ENCODE results near the gene ARHGEF11. TPM values are rescaled to one million over a fixed set of nuclear protein-coding genes. Genes with fewer than 3 reads are reported as not detected.
A peak's percentile ranks its signal among the peaks of the same experiment; 100 is the strongest.

ARHGEF11 gene
- total RNA-seq, 1 experiment from 2014 or later: 41.1 TPM

DNA sequence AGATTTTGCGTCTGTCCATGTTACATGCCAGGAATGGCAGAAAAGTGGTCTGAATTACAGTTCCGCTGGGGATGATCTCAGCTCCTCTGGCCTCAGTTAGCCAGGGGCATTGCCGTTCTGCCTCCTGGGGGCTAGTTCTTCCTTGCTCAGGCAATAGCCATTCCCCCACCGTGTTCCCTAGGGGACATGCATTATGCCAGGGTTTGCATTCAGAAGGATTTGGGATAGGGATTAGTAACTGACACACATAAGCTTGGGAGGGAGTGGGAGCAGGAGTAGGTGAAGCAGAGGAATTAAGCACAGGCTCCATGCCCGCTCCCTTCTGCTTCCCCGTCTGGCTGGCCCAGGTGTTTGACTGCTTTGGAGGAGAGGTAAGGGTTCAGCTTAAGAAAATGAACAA is 112.4 kb downstream of the ARHGEF11 start:
- TF ChIP-seq, protein P1, sequence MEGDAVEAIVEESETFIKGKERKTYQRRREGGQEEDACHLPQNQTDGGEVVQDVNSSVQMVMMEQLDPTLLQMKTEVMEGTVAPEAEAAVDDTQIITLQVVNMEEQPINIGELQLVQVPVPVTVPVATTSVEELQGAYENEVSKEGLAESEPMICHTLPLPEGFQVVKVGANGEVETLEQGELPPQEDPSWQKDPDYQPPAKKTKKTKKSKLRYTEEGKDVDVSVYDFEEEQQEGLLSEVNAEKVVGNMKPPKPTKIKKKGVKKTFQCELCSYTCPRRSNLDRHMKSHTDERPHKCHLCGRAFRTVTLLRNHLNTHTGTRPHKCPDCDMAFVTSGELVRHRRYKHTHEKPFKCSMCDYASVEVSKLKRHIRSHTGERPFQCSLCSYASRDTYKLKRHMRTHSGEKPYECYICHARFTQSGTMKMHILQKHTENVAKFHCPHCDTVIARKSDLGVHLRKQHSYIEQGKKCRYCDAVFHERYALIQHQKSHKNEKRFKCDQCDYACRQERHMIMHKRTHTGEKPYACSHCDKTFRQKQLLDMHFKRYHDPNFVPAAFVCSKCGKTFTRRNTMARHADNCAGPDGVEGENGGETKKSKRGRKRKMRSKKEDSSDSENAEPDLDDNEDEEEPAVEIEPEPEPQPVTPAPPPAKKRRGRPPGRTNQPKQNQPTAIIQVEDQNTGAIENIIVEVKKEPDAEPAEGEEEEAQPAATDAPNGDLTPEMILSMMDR (conservative IDR thresholded peaks at IDR 0.05): no peak
- Histone ChIP-seq H2BK120ac (ENCODE audit: low read depth, low read length, poor library complexity, severe bottlenecking) (no peak overlapping the region), H2AK5ac (ENCODE audit: insufficient read length, low read length) (no peak overlapping the region), H3K4me1 (ENCODE audit: insufficient read depth, low read length) (no peaks in the 10 kb centered on the region), H3K23me2 (ENCODE audit: insufficient read length, low read depth, low read length, poor library complexity, severe bottlenecking) (no peaks in the 10 kb centered on the region), H2BK12ac (ENCODE audit: insufficient read length, low read depth, low read length) (no peak overlapping the region), H2AFZ (ENCODE audit: low read length) (no peak overlapping the region), H3K4ac (ENCODE audit: low read depth, low read length) (no peak overlapping the region), H3K23ac (ENCODE audit: insufficient read length, low read depth, low read length) (no peak overlapping the region), H3K79me2 (ENCODE audit: insufficient read depth, low read length) (no peaks in the 10 kb centered on the region), H3K9ac (ENCODE audit: extremely low read depth, insufficient read length, low read length) (no peak overlapping the region), H2BK5ac (ENCODE audit: insufficient read length, low read length) (no peak overlapping the region), H4K5ac (ENCODE audit: insufficient read length, low read depth, low read length) (no peak overlapping the region), H3K4me2 (ENCODE audit: insufficient read depth, insufficient read length, low read length) (no peak overlapping the region), H3K9me3 (ENCODE audit: control insufficient read depth, low read depth, low read length) (no peaks in the 10 kb centered on the region), H3T11ph (ENCODE audit: low read length) (no peak overlapping the region), H3K27ac (ENCODE audit: insufficient read length, low read depth, low read length) (no peak overlapping the region), H3K14ac (ENCODE audit: insufficient read depth, low read length) (no peak overlapping the region), H4K20me1 (ENCODE audit: control insufficient read depth, insufficient read depth, insufficient read length) (no peaks in the 10 kb centered on the region), H4K8ac (replicated peaks; ENCODE audit: insufficient read length, low read depth, low read length) (no peak overlapping the region), H3K56ac (ENCODE audit: insufficient read length, low read depth, low read length) (no peak overlapping the region), H4K91ac (ENCODE audit: insufficient read length, low read depth, low read length) (no peak overlapping the region), H2BK15ac (ENCODE audit: low read depth, low read length) (no peak overlapping the region), H3K27me3 (ENCODE audit: insufficient read depth, low read length) (no peaks in the 10 kb centered on the region; the same call in 1 of the 2 replicates), H3K18ac (ENCODE audit: insufficient read length, low read depth, low read length) (no peak overlapping the region), H3K79me1 (ENCODE audit: insufficient read depth, low read depth, low read length, poor library complexity, severe bottlenecking) (no peaks in the 10 kb centered on the region), H2BK20ac (ENCODE audit: low read depth, low read length, poor library complexity, severe bottlenecking) (no peak overlapping the region)
- Mint-ChIP-seq H3K4me3 (no peak overlapping the region), H3K27me3 (ENCODE audit: low read depth) (peaks cover 36% of the 10 kb centered on the region), H3K9me3 (no peaks in the 10 kb centered on the region), H3K36me3 (ENCODE audit: insufficient read depth in 1 of 3, low read depth in 3 of 3) (peaks cover 5 to 27% (median 26%) of the 10 kb centered on the region in 3 experiments; a peak in 6 of 7 replicates), H3K27ac (peak overlapping the region in 1 of 3 experiments; percentile 53; a peak in 1 of 7 replicates), H3K4me1 (peaks cover 33 to 47% of the 10 kb centered on the region in 2 experiments)
- WGBS (ENCODE audit: extremely low coverage, insufficient read length, low lambda C conversion rate): no CpG with 5 or more reads among the region's 6 CpGs
- no peak for DNase-seq

Data from H9 (cell line).